Thoracic aorta (tissue), 2 donors: ENCODE data around the gene C17orf50. TPM values are rescaled to one million over a fixed set of nuclear protein-coding genes. Genes with fewer than 3 reads are reported as not detected.

ENCODE experiments used
- ATAC-seq: fragments of 150-250 bp; one replicate; pipeline ENCODE4 v1.8.0; 2017; ENCODE audit warnings: low read depth; ENCODE audit not compliant: insufficient number of reproducible peaks, low FRiP score
- DNase-seq: peaks from one replicate; pipeline ENCODE4 v3.0.0-alpha.2; 2020; ENCODE audit warnings: low spot score
- H3K27ac ChIP-seq, 2 donors: fragments of 200-600 bp; sonication (generic); 1 replicate in 1 of 2; 2 replicates in 1 of 2; pipeline ENCODE4 v1.5.1; 2016; ENCODE audit warnings: mild to moderate bottlenecking in 2 of 2, moderate library complexity in 2 of 2
- H3K27me3 ChIP-seq: fragments of 200-600 bp; sonication (generic); replicated peaks from 2 replicates; pipeline ENCODE4 v1.6.0; 2016; ENCODE audit warnings: mild to moderate bottlenecking; ENCODE audit not compliant: insufficient read depth
- H3K36me3 ChIP-seq: fragments of 200-600 bp; sonication (generic); one replicate; pipeline ENCODE4 v1.5.1; 2016
- H3K4me1 ChIP-seq, 2 donors: fragments of 200-600 bp; sonication (generic); 1 replicate in 1 of 2; 2 replicates in 1 of 2; pipeline versions ENCODE4 v1.5.1 to v1.6.0; 2016; ENCODE audit warnings: low read depth in 2 of 2, mild to moderate bottlenecking in 1 of 2; ENCODE audit not compliant: control insufficient read depth in 1 of 2
- H3K4me3 ChIP-seq: fragments of 200-600 bp; sonication (generic); 2 replicates; pipeline ENCODE4 v1.5.1; 2016; ENCODE audit warnings: mild to moderate bottlenecking
- H3K9me3 ChIP-seq: fragments of 200-600 bp; sonication (generic); 2 replicates; pipeline ENCODE4 v1.5.1; 2016
- total RNA-seq, 2 donors: library from RNA; depleted of rRNA; stranded (reverse); fragments of >200 nt; gene quantifications; one replicate each; pipeline versions ENCODE4 v1.1.0 to v1.2.3, GENCODE V29; 2016
- TF ChIP-seq, protein P1 (sequence below): fragments of 200-600 bp; sonication (generic); IDR thresholded peaks from one replicate; pipeline ENCODE4 v1.5.1; 2019; ENCODE audit warnings: antibody characterized with exemption

Gene C17orf50
- total RNA-seq, 2 donors from 2014 or later = not detected

DNA sequence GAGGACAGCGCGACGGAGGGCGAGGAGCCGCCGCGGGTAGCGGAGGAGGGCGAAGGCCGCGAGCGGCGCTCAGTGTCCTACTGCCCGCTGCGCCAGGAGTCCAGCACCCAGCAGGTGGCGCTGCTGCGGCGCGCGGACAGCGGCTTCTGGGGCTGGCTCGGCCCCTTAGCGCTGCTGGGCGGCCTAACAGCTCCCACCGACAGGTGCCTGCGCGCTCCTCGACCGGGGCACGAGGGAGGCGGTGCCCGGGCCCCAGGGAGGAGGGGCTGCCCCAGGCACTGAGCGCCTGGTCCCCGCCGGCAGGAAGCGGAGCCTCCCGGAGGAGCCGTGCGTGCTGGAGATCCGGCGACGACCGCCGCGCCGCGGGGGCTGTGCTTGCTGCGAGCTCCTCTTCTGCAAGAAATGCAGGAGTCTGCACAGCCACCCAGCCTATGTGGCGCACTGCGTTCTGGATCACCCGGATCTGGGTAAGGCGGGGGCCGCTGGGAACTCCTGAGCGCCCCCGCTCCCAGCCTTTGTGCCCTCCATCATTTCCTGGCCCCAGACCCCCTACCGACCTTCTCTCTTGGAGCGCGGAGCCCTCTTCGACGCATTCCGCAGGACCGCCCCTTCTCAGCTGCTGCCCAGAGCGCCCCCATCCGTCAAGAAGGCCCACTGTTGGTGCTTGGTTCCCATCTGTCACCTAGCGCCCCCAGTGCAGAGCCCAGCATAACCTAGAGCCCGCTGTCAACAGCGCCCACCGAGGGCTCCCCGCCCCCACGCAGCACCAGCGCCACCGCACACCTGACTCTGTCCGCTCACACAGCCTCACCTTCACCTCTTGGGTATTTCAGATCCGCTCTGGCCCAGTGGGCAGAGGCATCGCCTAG lies 3.7 kb downstream of the C17orf50 start:
- peak; percentile 34 for DNase-seq
- Histone ChIP-seq H3K9me3 (no peaks in the 10 kb centered on the region), H3K27ac (no peak overlapping the region), H3K4me3 (peak overlapping the region; percentile 71), H3K36me3 (no peaks in the 10 kb centered on the region), H3K27me3 (no peaks in the 10 kb centered on the region), H3K4me1 (peaks cover 6 to 7% of the 10 kb centered on the region in 2 donors)
- ATAC-seq = peak; percentile 73
- TF ChIP-seq, protein P1, sequence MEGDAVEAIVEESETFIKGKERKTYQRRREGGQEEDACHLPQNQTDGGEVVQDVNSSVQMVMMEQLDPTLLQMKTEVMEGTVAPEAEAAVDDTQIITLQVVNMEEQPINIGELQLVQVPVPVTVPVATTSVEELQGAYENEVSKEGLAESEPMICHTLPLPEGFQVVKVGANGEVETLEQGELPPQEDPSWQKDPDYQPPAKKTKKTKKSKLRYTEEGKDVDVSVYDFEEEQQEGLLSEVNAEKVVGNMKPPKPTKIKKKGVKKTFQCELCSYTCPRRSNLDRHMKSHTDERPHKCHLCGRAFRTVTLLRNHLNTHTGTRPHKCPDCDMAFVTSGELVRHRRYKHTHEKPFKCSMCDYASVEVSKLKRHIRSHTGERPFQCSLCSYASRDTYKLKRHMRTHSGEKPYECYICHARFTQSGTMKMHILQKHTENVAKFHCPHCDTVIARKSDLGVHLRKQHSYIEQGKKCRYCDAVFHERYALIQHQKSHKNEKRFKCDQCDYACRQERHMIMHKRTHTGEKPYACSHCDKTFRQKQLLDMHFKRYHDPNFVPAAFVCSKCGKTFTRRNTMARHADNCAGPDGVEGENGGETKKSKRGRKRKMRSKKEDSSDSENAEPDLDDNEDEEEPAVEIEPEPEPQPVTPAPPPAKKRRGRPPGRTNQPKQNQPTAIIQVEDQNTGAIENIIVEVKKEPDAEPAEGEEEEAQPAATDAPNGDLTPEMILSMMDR = peak; percentile 95

DNA sequence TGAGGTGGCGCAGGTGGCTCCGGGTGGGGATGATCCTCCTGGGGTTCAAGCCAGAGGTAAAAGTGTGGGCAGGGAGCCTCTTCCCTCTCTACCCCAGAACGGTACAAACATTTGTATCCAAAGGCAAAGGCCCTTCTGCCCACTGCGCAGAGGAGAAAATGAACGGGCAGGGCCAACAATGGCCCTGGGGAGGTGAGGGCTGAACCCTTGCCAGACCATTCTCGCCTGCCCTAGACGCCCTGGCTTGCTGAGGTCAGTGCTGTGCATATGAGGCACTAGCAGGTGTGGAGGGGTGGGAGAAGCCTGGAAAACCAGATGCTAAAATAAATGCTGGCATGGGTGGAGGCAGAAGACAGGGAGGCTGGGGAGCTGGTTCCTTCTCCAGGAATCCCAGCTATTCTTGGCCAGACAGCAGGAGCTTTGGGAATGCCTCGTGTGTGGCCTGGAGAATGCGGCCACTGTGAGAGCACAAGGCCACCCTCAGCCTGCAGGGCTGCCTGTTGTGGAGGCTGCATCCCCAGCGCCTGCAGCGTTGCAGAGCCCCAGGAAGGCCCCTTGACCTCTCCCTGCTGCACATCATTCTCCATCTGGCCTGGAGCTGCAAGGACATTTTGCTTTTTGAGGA lies 4.5 kb downstream of the C17orf50 start:
- no peak for ATAC-seq
- H3K4me1 ChIP-seq = peaks cover 6 to 7% of the 10 kb centered on the region in 2 donors
- TF ChIP-seq, protein P1 = no peak
- no peak overlapping the region for H3K4me3 ChIP-seq
- no peaks in the 10 kb centered on the region for H3K9me3 ChIP-seq
- no peaks in the 10 kb centered on the region for H3K36me3 ChIP-seq
- peak overlapping the region in 1 of 2 donors; percentile 2 for H3K27ac ChIP-seq
- no peaks in the 10 kb centered on the region for H3K27me3 ChIP-seq
- no peak for DNase-seq

DNA sequence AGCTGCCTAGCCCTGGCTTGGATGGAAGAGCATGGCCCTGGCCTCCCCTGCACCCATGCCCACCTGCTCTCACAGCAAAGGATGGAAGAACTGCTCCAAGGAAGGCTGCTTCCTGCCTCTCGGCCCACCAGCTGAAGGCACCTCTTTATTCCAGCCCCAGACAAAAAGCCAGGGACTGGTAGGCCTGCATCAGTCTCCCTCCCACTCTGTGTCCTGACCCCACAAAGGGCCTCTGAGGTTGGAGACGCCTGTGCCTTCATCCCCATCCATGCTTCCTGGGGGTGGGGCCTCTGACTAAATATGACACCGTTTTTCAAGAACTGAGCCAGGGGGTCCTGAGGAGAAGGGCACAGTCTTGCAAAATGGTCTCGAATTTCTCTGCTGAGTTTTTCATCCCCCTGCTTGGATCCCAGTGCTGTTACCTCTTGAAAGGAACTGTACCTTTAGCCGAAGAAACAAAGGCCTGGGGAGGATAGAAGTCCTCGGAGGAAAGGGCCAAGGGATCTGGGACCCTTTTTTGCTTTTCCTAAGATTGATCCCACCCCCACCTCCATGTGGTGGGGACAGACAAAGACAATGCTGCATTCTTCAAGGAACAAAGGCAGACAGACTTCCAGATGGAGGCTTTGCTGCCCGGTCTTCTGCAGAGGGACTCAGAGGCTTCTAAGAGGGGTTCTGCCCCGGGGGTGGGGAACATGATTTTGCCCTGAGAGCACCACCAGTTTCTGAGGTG lies 5.2 kb downstream of the C17orf50 start:
- no peak for ATAC-seq
- no peak for DNase-seq
- H3K27ac ChIP-seq = no peak overlapping the region
- H3K9me3 ChIP-seq = no peaks in the 10 kb centered on the region
- H3K4me3 ChIP-seq = no peak overlapping the region
- H3K4me1 ChIP-seq = peaks cover 6 to 7% of the 10 kb centered on the region in 2 donors
- no peaks in the 10 kb centered on the region for H3K36me3 ChIP-seq
- TF ChIP-seq, protein P1 = no peak
- no peaks in the 10 kb centered on the region for H3K27me3 ChIP-seq

DNA sequence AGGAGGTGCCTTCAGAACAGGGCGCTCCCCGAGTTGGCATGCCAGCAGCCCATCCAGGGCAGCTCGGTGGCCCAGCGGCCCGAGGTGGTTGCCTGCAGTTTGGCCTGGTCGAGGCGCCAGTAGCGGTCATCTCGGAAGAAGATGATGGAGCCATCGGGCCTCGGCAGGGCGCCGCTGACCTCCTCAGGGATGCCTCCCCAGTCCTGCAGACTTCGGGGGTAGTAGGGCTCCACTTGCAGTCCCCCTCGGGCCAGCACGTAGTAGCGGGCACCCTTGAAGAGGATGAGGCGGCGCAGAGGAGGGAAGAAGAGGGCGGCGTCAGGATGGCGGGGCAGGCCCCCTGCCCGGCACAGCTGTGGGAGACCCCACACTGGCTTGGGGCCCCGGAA lies 5.8 kb downstream of the C17orf50 start:
- Histone ChIP-seq H3K27ac (no peak overlapping the region), H3K36me3 (no peaks in the 10 kb centered on the region), H3K4me3 (no peak overlapping the region), H3K4me1 (peaks cover 6 to 7% of the 10 kb centered on the region in 2 donors), H3K27me3 (no peaks in the 10 kb centered on the region), H3K9me3 (no peaks in the 10 kb centered on the region)
- DNase-seq (no peak), ATAC-seq (no peak)
- TF ChIP-seq, protein P1 = no peak
